Measurements from ENCODE around the gene IL1B.

Gene IL1B

DNA sequence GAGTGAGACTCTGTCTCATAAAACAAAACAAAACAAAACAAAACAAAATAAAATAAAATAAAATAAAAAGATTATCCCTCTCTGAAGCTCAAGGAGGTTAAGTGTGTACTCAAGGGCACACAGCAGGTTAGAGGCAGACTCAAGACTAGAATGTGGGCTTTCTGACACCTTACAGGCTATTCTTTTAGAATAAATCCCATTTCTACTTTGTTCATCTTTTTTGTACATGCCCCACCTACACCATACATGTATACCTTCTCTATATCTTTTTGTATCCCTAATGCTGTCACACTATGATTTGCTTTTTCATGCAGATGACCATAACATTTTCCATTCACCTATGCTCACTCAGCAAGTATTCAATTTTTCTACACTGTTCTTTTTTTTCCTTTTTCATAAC lies 2.6 kb downstream of the IL1B start:
- no peak for TF ChIP-seq TAF1 (IDR thresholded peaks at IDR 0.05; ENCODE audit: borderline replicate concordance, insufficient read depth, low read length)
- no peak for TF ChIP-seq FOXP2 (optimal IDR thresholded peaks at IDR 0.05; ENCODE audit: borderline replicate concordance, extremely low read depth, extremely low read length, insufficient read depth)
- TF ChIP-seq SIN3A (IDR thresholded peaks at IDR 0.05; ENCODE audit: borderline replicate concordance, insufficient read depth, low read length): no peak
- no peak for TF ChIP-seq POLR2AphosphoS5 (IDR thresholded peaks at IDR 0.05; ENCODE audit: low read depth, low read length)
- TF ChIP-seq, protein P1, sequence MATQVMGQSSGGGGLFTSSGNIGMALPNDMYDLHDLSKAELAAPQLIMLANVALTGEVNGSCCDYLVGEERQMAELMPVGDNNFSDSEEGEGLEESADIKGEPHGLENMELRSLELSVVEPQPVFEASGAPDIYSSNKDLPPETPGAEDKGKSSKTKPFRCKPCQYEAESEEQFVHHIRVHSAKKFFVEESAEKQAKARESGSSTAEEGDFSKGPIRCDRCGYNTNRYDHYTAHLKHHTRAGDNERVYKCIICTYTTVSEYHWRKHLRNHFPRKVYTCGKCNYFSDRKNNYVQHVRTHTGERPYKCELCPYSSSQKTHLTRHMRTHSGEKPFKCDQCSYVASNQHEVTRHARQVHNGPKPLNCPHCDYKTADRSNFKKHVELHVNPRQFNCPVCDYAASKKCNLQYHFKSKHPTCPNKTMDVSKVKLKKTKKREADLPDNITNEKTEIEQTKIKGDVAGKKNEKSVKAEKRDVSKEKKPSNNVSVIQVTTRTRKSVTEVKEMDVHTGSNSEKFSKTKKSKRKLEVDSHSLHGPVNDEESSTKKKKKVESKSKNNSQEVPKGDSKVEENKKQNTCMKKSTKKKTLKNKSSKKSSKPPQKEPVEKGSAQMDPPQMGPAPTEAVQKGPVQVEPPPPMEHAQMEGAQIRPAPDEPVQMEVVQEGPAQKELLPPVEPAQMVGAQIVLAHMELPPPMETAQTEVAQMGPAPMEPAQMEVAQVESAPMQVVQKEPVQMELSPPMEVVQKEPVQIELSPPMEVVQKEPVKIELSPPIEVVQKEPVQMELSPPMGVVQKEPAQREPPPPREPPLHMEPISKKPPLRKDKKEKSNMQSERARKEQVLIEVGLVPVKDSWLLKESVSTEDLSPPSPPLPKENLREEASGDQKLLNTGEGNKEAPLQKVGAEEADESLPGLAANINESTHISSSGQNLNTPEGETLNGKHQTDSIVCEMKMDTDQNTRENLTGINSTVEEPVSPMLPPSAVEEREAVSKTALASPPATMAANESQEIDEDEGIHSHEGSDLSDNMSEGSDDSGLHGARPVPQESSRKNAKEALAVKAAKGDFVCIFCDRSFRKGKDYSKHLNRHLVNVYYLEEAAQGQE (IDR thresholded peaks at IDR 0.05; ENCODE audit: insufficient read depth in 1 of 2, low read depth in 2 of 2, low read length in 2 of 2): no peak

DNA sequence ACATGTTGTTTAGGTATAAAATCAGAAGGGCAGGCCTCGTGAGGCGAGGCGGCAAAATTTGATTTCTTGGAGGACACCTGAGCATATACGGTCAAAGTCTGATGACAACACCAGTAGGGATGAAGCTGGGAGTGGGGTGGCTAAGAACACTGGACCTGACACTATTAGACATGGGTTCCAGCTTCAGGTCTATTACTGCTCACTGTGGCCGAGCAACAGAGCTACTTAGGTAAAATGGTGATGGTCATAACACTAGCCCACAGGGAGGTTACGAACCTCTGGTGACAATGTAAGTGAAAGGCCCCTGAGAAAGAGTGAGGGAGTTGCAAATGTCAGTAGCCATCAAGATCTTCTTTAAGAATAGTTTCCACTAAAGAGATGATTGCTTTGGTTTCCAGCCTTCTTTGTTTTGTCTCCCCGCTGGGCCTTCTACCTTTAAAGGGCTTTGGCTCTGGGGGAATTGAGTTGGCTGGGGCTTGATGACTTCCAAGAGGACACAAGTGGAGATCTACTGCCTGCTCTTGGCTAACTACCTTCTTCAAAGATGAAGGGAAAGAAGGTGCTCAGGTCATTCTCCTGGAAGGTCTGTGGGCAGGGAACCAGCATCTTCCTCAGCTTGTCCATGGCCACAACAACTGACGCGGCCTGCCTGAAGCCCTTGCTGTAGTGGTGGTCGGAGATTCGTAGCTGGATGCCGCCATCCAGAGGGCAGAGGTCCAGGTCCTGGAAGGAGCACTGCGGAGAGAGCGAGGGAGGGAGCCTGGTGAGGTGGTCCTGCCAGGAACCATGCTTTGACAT lies 3.5 kb downstream of the IL1B start:
- TF ChIP-seq FOXP2 (optimal IDR thresholded peaks at IDR 0.05; ENCODE audit: borderline replicate concordance, extremely low read depth, extremely low read length, insufficient read depth) (no peak), TAF1 (IDR thresholded peaks at IDR 0.05; ENCODE audit: borderline replicate concordance, insufficient read depth, low read length) (no peak), POLR2AphosphoS5 (IDR thresholded peaks at IDR 0.05; ENCODE audit: low read depth, low read length) (no peak), SIN3A (IDR thresholded peaks at IDR 0.05; ENCODE audit: borderline replicate concordance, insufficient read depth, low read length) (no peak)
- TF ChIP-seq, protein P1 (IDR thresholded peaks at IDR 0.05; ENCODE audit: insufficient read depth in 1 of 2, low read depth in 2 of 2, low read length in 2 of 2): no peak

DNA sequence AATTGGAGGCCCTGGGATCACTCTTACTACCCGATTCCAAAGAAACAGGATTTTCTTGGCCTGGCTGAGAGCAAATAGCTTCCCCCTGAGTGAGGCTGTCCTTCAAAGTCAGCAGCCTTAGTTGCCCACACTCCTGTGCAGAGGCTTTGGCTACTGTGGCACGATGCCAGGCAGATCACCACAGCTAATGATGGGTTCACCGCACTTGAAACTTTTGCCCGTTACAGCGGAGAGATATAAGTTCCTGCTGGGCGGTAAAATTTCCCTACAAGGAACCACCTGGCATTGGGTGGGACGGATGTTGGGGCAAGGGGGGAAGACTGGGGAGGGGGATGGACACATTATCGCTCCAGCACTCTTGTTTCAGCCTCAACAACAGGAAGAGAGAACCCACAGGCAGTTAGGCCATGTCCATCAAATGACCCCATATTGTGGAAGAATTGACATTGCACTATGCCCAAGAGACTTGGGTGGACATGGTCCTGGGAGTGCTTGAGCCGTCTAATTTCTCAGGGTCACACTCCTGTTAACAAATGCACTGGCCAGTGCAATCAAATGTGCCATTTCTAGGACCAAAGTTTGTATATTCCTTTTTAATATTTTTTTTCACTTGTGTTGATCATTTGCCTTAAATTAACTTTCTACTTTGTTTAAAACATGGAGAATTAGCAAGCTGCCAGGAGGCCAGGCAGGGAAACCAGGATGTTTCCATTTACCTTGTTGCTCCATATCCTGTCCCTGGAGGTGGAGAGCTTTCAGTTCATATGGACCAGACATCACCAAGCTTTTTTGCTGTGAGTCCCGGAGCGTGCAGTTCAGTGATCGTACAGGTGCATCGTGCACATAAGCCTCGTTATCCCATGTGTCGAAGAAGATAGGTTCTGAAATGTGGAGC lies 4.4 kb downstream of the IL1B start:
- TF ChIP-seq SIN3A (IDR thresholded peaks at IDR 0.05; ENCODE audit: borderline replicate concordance, insufficient read depth, low read length): no peak

DNA sequence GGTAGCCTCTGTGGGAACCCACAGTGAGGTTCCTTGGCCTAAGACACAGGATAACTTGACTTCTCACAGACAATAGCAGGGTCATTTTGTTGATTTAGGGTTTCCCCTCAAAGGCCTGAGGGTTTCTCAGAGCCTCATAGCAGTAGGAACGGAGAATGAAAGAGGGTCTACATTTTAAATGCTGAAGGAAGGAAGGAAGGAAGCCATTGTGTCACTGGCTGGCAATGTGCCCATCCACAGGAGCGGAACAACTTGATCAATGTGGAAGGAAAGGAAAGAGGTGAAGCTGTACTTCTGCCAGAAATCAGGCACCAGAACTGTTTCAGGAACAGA lies 5.1 kb downstream of the IL1B start:
- no peak for TF ChIP-seq POLR2AphosphoS5 (IDR thresholded peaks at IDR 0.05; ENCODE audit: low read depth, low read length)
- no peak for TF ChIP-seq TAF1 (IDR thresholded peaks at IDR 0.05; ENCODE audit: borderline replicate concordance, insufficient read depth, low read length)
- no peak for TF ChIP-seq SIN3A (IDR thresholded peaks at IDR 0.05; ENCODE audit: borderline replicate concordance, insufficient read depth, low read length)
- TF ChIP-seq FOXP2 (optimal IDR thresholded peaks at IDR 0.05; ENCODE audit: borderline replicate concordance, extremely low read depth, extremely low read length, insufficient read depth): no peak
- TF ChIP-seq, protein P1 (IDR thresholded peaks at IDR 0.05; ENCODE audit: insufficient read depth in 1 of 2, low read depth in 2 of 2, low read length in 2 of 2): no peak

- TF ChIP-seq FOXP2 (optimal IDR thresholded peaks at IDR 0.05; ENCODE audit: borderline replicate concordance, extremely low read depth, extremely low read length, insufficient read depth) (no peak), SIN3A (IDR thresholded peaks at IDR 0.05; ENCODE audit: borderline replicate concordance, insufficient read depth, low read length) (no peak), TAF1 (IDR thresholded peaks at IDR 0.05; ENCODE audit: borderline replicate concordance, insufficient read depth, low read length) (no peak), POLR2AphosphoS5 (IDR thresholded peaks at IDR 0.05; ENCODE audit: low read depth, low read length) (no peak)
- TF ChIP-seq, protein P1 (IDR thresholded peaks at IDR 0.05; ENCODE audit: insufficient read depth in 1 of 2, low read depth in 2 of 2, low read length in 2 of 2): no peak
Observed at GRCh38 chr2:112830682-112831512, 5.7 kb downstream of the IL1B start.
